H7 (cell line): Measurements from ENCODE around the gene POLE3. TPM values are rescaled to one million over a fixed set of nuclear protein-coding genes. Genes with fewer than 3 reads are reported as not detected.
"Not testable (repeated sequence)": the region's sequence is repeated elsewhere in the genome, so short reads cannot be mapped to it uniquely, and the experiment has no call there.

Source experiments
- DNase-seq: peaks from one replicate; pipeline ENCODE4 v3.0.0; 2012
- H3K27me3 ChIP-seq: 2 replicates; pipeline ENCODE4 v1.6.0; 2011; ENCODE audit warnings: mild to moderate bottlenecking, low read length; ENCODE audit not compliant: control insufficient read depth, insufficient read depth
- H3K36me3 ChIP-seq: replicated peaks from 2 replicates; pipeline ENCODE4 v1.5.1; 2011; ENCODE audit warnings: low read length; ENCODE audit not compliant: control insufficient read depth, insufficient read depth
- H3K4me3 ChIP-seq: 2 replicates; pipeline ENCODE4 v1.5.1; 2011; ENCODE audit warnings: low read depth, mild to moderate bottlenecking, control low read depth, low read length, moderate library complexity; ENCODE audit not compliant: insufficient read depth
- total RNA-seq: library from RNA; depleted of rRNA; stranded (reverse); fragments of >200 nt; shearing (Covaris generic); gene quantifications from 2 replicates; pipeline ENCODE4 v1.2.3, GENCODE V29; 2014

The POLE3 gene
- total RNA-seq, 1 experiment from 2014 or later = 61.2 TPM

DNA sequence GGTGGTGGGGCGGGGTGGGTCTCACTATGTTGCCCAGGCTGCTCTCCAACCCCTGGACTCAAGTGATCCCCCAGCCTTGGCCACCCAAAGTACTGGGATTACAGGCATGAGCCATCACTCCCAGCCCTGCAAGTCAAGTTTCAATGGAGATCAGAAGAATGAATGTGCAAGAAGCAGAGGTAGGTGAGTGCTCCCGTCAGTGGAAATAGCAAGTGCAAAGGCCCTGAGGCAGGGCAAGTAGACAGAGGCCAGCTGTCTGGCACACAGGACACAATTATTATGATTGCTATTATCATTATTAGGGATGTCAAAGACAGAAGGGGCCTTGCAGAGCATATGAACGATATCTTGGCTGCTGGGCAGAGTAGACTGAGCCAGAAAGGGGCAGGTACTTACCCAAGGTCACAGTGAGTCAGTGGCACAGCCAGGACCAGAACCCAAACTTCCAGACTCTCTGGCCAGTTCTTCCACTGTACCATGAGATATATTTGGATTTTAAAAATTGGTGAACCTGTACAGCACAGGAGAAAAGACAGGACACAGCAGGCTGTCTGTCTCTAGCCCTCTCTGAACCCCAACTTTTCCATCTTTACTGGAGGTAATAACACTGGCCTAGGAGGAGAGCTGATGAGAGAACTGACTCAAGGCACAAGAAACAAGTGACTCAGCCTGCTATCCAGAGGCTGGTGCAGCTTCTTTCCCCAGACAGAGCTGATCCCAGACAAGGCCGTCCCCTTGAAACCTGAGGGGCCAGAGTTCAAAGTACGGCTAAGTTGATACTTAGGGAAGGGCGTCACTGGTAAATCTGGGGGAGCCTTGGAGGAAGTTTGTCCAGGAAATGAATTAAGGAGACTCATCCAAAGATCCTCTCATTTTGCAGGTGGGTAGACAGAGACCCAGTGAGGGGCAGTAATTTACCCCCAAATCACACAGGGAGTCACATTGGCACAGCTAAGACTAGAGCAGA, 35.1 kb downstream of the POLE3 start:
- H3K4me3 ChIP-seq = peak overlapping the region; percentile 30
- no peaks in the 10 kb centered on the region; the same call in 1 of the 2 replicates for H3K36me3 ChIP-seq
- peak; percentile 29 for DNase-seq
- no peaks in the 10 kb centered on the region for H3K27me3 ChIP-seq

- DNase-seq = peak; percentile 33
Observed at GRCh38 chr9:113373676-113374392, 36.6 kb downstream of the POLE3 start.

DNA sequence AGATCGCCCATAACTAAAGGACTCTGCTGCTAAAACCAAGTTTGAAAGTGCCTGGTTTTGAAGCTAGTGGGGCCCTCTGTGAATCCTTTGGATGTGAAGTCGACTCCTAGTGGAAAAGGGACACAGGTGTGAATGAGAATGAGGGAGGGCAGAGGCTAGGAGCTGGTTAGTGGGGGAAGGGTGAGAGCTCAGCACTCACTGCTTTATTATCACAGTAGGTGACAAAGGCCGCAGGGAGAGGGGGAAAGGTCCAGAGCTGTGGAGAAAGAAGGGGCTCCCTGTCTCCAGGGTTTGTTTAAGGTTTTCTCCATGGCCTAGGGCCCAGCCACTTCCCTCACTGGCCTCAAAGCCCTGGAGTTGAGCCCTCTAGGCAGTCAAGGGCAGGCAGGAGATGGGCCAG, 37.2 kb downstream of the POLE3 start:
- Histone ChIP-seq H3K4me3 (no peak overlapping the region), H3K27me3 (no peaks in the 10 kb centered on the region), H3K36me3 (no peaks in the 10 kb centered on the region; the same call in 1 of the 2 replicates)
- DNase-seq = peak; percentile 40

More at GRCh38 chr9:113373676-113374392, 36.6 kb downstream of the POLE3 start:
- no peaks in the 10 kb centered on the region; the same call in 1 of the 2 replicates for H3K36me3 ChIP-seq
- no peaks in the 10 kb centered on the region for H3K27me3 ChIP-seq
- H3K4me3 ChIP-seq = no peak overlapping the region

DNA sequence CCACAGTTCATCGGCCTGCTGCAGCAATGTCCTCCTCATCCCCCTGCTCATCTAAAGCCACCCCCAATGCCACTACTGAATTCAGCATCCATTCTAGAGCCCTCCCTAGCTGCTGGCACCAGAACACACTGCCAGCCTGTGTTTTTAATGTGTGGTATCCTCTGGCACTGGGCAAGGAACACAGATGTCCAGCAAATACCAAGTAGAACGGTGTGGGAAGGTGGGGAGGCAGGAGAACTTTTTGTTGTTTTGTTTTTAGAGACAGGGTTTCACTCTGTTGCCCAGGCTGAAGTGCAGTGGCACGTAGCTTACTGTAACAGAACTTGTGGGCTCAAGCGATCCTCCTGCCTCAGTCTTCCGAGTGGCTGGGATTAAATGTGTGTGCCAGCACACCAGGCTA, 38.4 kb downstream of the POLE3 start:
- H3K4me3 ChIP-seq = no peak overlapping the region
- no peak for DNase-seq

GRCh38 chr9:113370806-113371325, 39.6 kb downstream of the POLE3 start:
- Histone ChIP-seq H3K36me3 (no peaks in the 10 kb centered on the region; the same call in 1 of the 2 replicates), H3K27me3 (no peaks in the 10 kb centered on the region), H3K4me3 (no peak overlapping the region)
- DNase-seq = peak; percentile 58

More for the DNA sequence above, 38.4 kb downstream of the POLE3 start:
- no peaks in the 10 kb centered on the region; the same call in 1 of the 2 replicates for H3K36me3 ChIP-seq
- H3K27me3 ChIP-seq = no peaks in the 10 kb centered on the region

DNA sequence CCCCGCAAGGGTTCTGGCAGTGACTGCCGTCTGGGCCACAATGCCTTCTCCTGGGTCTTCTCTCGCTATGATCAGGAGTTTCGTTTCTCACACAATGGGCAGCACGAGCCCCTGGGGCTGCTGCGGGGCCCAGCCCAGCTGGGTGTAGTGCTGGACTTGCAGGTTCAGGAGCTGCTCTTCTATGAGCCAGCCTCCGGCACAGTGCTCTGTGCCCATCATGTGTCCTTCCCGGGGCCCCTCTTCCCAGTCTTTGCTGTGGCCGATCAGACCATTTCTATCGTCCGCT, 40.7 kb downstream of the POLE3 start:
- no peaks in the 10 kb centered on the region for H3K27me3 ChIP-seq
- no peaks in the 10 kb centered on the region; the same call in 1 of the 2 replicates for H3K36me3 ChIP-seq
- peak; percentile 30 for DNase-seq
- H3K4me3 ChIP-seq = no peak overlapping the region

DNA sequence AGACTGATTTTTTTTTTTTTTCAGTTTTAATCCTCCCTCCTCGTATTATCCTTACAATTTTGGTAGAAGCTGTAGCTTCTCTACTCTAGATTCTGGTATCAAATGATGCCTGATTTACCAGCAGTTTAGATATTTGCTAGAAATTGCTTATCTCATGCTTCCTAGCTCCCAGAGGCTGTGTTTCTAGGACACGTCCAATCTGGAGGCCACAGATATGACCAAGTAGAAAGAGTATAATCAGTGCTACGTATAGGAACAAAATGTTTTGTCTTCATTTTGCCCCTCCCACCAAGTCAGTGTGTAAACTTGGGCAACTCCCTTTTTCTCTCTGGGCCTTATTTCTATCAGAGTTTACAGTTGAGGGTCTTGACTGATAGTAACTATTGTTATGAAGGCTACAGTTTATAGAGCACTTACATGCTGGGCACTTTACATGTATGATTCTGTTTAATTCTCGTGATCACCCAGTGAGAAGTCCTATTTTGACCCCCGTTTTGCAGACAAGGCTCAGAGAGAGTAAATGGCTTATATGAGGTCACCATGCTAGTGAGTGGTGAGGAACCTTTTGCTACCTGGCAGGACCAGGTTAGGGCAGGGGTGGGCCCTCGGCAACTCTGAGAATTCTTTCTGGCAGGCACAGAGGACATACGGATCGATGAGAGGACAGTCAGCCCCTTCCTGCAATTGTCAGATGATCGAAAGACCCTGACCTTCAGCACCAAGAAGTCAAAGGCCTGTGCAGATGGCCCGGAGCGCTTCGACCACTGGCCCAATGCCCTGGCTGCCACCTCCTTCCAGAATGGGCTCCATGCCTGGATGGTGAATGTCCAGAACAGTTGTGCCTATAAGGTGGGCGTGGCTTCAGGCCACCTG, 41.3 kb downstream of the POLE3 start:
- DNase-seq = no peak
- Histone ChIP-seq H3K4me3 (no peak overlapping the region), H3K36me3 (no peaks in the 10 kb centered on the region; the same call in 1 of the 2 replicates), H3K27me3 (no peaks in the 10 kb centered on the region)

DNA sequence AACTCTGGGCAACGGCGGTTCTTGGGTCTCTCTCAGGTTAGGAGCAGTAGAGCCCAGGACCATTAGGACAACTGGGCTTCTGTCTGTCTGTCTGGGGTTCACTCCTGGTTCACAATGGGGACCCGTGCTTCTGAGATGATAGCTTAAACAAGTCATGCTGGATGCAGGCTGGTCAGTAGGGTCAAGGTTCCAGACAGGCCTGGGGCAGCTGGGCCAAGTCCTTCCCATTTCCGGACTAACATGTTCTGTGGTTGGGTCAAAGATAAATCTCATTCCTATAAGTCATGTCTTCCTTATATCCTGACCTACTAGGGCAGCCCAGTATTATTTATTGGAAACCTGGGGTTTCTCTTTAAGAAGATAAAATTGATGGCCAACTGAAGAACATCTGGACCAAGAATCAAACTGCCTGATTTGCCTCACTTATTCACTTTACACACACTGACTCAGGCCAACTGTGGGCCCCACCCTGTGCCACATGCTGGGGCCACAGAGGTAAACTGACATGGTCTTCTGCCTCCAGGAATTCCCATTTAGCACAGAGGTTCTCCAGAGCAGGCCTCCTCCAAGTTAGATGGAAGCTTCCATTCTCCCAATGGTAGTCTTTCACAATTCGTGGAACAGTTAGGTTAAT, 42.0 kb downstream of the POLE3 start:
- H3K27me3 ChIP-seq = no peaks in the 10 kb centered on the region
- H3K36me3 ChIP-seq = no peaks in the 10 kb centered on the region; the same call in 1 of the 2 replicates
- H3K4me3 ChIP-seq = no peak overlapping the region
- no peak for DNase-seq

GRCh38 chr9:113365652-113366051, 44.8 kb downstream of the POLE3 start:
- H3K27me3 ChIP-seq, H3K4me3 ChIP-seq, DNase-seq, H3K36me3 ChIP-seq: not testable (repeated sequence)

DNA sequence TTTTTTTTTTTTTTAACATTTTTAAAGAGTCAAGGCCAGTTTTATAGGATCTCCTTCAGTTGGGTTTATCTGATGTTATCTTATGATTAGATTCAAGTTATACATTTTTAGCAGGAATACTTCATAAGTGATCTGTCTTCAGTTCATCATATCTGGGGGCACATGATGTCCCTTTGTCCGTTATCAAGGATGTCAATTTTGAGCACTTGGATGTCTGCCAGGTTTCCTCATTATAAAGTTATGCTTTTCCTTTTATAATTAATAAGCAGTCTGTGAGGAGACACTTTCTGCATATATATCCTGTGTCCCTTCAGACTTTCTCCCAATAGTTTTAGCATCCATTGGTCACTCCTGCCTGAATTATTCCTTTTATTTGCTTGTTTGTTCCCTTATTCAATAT, 45.5 kb downstream of the POLE3 start:
- no peaks in the 10 kb centered on the region for H3K36me3 ChIP-seq
- H3K4me3 ChIP-seq = no peak overlapping the region
- H3K27me3 ChIP-seq = no peaks in the 10 kb centered on the region
- no peak for DNase-seq

DNA sequence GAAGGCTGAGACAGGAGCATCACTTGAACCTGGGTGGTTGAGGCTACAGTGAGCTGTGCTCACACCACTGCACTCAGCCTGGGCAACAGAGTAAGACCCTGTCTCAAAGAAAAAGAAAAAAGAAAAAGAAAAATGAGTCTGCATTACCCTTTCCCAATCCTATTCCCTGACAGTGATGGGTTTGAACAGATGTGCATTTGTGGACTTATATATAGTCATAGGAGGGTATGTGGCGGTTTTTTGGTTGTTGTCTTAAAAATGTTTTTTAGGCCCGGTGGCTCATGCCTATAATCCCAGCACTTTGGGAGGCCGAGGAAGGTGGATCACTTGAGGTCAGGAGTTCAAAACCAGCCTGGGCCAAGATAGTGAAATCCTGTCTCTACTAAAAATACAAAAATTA, 47.1 kb downstream of the POLE3 start:
- no peaks in the 10 kb centered on the region for H3K27me3 ChIP-seq
- H3K36me3 ChIP-seq = no peaks in the 10 kb centered on the region
- no peak overlapping the region for H3K4me3 ChIP-seq
- DNase-seq = no peak

- no peak for DNase-seq
- Histone ChIP-seq H3K4me3 (no peak overlapping the region), H3K27me3 (no peaks in the 10 kb centered on the region), H3K36me3 (no peaks in the 10 kb centered on the region)
Observed at GRCh38 chr9:113361304-113362018, 49.0 kb downstream of the POLE3 start.

- Histone ChIP-seq H3K36me3 (no peaks in the 10 kb centered on the region), H3K4me3 (no peak overlapping the region), H3K27me3 (no peaks in the 10 kb centered on the region)
- DNase-seq = no peak
Observed at GRCh38 chr9:113360242-113360842, 50.1 kb downstream of the POLE3 start.
